NT2/D1 (cell line): ENCODE data around the gene XCR1.
"Not testable (repeated sequence)": the region's sequence is repeated elsewhere in the genome, so short reads cannot be mapped to it uniquely, and the experiment has no call there.

ENCODE experiments used
- DNase-seq: peaks from one replicate; pipeline ENCODE4 v3.0.0-alpha.2; 2011; ENCODE audit warnings: low read depth, low spot score
- H3K27me3 ChIP-seq: 2 replicates; pipeline ENCODE4 v1.6.0; 2011; ENCODE audit warnings: mild to moderate bottlenecking; ENCODE audit not compliant: insufficient read length, insufficient read depth
- H3K36me3 ChIP-seq: 2 replicates; pipeline ENCODE4 v1.6.1; 2011; ENCODE audit warnings: mild to moderate bottlenecking, low read length, mixed read lengths; ENCODE audit not compliant: insufficient read depth, insufficient read length
- H3K4me1 ChIP-seq: 2 replicates; pipeline ENCODE4 v1.5.1; 2011; ENCODE audit not compliant: insufficient read depth, insufficient read length
- H3K4me3 ChIP-seq: 2 replicates; pipeline ENCODE4 v1.5.1; 2011; ENCODE audit warnings: low read depth; ENCODE audit not compliant: insufficient read length
- H3K9ac ChIP-seq: 2 replicates; pipeline ENCODE4 v1.6.0; 2011; ENCODE audit warnings: low read depth; ENCODE audit not compliant: insufficient read length
- H3K9me3 ChIP-seq: 2 replicates; pipeline ENCODE4 v1.5.1; 2011; ENCODE audit warnings: mild to moderate bottlenecking, low read length; ENCODE audit not compliant: insufficient read depth
- SUZ12 ChIP-seq: IDR thresholded peaks from 2 replicates; pipeline ENCODE4 v1.6.1; 2011; ENCODE audit not compliant: insufficient read length, insufficient read depth; ENCODE audit errors: extremely low read depth
- YY1 ChIP-seq: IDR thresholded peaks from 2 replicates; pipeline ENCODE4 v1.6.1; 2011; ENCODE audit not compliant: insufficient read length, insufficient read depth
- ZNF274 ChIP-seq: IDR thresholded peaks from 2 replicates; pipeline ENCODE4 v1.6.1; 2011; ENCODE audit warnings: mild to moderate bottlenecking, low read depth, low read length

Gene XCR1

DNA sequence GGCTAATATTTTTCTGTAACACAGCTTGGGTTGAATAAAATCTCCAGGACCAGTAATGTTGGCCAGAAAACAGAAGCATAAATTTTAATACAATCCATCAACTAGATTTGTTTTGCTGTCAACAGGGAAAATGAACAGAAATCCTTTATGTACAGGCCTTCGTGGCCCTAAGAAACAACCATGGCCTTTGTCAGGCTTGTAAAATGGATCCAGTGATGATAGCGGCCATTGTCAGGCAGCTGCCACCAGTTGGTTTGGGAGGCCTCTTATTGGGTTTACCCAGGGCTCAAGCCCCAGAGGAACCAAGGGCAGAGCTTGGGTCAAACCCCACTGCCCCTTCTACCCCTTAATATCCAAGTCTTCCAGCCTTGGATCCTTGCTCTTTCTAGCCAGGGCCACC is 26.1 kb downstream of the XCR1 start:
- Histone ChIP-seq H3K9ac (no peak overlapping the region), H3K27me3 (no peaks in the 10 kb centered on the region), H3K9me3 (no peaks in the 10 kb centered on the region), H3K36me3 (no peaks in the 10 kb centered on the region), H3K4me3 (no peak overlapping the region), H3K4me1 (no peaks in the 10 kb centered on the region)
- no peak for DNase-seq
- TF ChIP-seq ZNF274 (no peak), SUZ12 (no peak), YY1 (no peak)

DNA sequence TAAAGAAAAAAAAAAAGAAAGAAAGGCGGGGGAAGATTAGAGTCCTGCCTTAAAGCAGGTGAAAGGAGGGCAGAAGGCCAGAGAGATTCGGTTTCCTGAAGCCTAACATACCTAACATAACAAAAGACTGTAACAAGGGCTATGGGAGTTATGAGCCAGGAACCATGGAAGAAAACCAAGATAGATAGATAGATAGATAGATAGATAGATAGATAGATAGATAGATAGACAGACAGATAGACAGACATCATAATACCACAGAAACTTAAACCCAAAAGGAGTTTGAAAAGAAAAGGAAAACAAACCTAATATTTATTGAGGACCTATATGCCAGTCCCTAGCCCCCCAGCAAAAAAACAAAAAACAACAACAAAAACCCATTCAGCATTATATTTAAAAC is 29.3 kb downstream of the XCR1 start:
- Histone ChIP-seq H3K4me3 (no peak overlapping the region), H3K36me3 (no peaks in the 10 kb centered on the region), H3K27me3 (no peaks in the 10 kb centered on the region), H3K4me1 (peaks cover 2% of the 10 kb centered on the region), H3K9ac (no peak overlapping the region), H3K9me3 (no peaks in the 10 kb centered on the region)
- DNase-seq, result no peak
- TF ChIP-seq SUZ12, result no peak
- no peak for TF ChIP-seq YY1
- TF ChIP-seq ZNF274, result no peak

DNA sequence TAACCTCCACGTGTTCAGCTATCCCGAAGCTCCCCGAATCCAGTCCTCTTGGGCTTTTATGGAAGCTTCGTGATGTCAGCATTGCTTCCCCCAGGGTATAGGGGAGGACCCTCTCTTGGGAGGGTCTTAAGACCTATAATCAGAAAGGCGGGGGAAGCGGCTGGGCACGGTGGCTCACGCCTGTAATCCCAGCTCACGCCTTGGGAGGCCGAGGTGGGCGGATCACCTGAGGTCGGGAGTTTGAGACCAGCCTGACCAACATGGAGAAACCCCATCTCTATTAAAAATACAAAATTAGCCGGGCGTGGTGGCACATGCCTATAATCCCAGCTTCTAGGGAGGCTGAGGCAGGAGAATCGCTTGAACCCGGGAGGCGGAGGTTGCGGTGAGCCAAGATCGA is 29.8 kb downstream of the XCR1 start:
- not testable (repeated sequence) for H3K36me3 ChIP-seq, H3K4me1 ChIP-seq, H3K27me3 ChIP-seq, H3K9me3 ChIP-seq, H3K4me3 ChIP-seq, H3K9ac ChIP-seq, DNase-seq

DNA sequence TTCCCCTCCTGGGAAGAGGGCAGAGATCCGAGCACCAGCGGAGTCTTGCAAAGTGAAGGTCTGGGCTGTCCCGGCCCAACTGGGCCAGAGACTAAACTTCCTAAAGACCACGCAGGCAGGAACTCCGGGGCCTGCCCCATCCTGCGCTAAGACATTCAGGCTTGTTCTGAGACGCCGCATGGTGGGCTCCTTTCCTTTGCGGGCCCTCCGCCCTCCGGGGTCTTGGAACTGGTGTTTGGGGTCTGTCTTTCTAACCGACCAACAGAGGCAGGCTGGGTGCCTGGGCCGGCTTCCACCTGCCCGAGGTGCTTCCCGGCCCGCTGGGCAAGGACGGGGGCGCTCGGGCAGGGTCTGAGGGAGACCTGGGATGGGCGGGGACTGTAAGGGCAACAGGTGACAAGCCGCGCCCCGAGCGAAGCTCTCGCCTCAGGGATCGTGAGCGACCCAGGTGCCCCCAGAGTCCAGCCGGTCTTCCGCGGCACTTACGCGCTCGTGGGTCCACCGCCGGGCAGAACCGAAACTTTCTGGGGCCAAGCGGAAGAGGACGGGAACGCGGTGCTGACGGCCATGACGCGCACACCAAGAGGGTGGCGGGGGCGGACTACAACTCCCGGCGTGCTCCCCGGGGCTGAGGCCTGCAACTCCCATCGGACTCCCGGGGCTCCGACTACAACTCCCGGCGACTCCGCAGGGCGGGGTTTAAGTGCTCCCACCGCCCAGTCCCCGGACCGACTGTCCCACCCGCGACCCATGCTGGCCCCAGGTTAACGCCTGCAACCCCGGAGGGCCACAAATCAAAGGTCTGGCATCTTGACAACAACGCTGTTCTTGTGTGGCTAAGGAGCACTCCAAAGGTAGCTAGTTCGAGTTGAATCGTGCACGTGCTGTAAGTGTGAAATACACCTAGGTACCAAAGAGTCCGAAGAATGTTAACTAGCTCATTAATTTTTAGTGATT is 31.8 kb downstream of the XCR1 start, which contains the start of gene FYCO1:
FYCO1 (minus strand) TSS at position 589 of the 957 bp plus-strand sequence. CDS start 10,914 bp downstream, outside the sequence.
- no peaks in the 10 kb centered on the region for H3K27me3 ChIP-seq
- TF ChIP-seq SUZ12 (no peak), YY1 (peak; percentile 73)
- DNase-seq, result peak; percentile 89
- peak within 1 kb of the TSS; percentile 76 for H3K4me3 ChIP-seq
- H3K36me3 ChIP-seq, result peaks cover 3% of the 10 kb centered on the region
- H3K9ac ChIP-seq, result peak within 1 kb of the TSS; percentile 77
- no peaks in the 10 kb centered on the region for H3K9me3 ChIP-seq
- peaks cover 7% of the 10 kb centered on the region for H3K4me1 ChIP-seq

DNA sequence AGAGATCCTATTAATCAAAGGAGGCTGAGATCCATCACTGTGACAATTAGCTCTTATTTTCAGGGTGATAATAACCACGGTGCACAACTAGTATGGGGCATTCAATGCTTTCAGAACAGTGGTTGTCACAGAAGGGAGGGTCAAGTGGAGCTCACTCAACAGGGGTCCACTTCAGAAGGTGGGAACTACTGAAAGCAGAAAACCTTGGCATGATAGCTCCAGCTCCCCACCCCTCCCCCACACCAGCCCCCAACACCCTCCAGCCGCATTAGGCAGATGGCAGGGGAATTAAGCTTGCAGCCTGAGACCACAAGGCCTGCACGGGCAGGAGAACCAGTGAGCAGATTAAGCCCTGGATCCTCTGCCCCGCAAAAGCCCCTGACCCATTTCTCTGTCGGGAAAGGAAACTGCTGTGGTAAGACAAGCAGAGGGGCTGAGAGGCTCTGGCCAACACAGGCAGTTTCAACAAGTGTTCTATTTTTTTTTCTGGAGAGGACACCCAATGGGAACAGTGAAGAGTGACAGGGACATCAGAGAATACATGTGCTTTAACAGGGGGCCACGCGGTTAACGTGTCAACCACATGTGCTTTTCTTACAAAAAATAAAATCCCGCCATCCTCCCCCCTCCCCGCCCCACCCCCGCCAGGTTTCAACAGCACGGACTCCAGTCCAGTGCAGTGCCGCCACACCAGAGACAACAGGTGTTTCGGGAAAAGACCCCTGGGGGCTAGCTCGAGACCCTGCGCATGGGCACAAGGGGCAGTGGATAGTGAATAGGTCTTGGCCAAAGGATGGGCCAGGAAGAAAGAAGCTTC is 32.7 kb downstream of the XCR1 start:
- peak overlapping the region; percentile 76 for H3K4me3 ChIP-seq
- H3K27me3 ChIP-seq, result no peaks in the 10 kb centered on the region
- no peaks in the 10 kb centered on the region for H3K9me3 ChIP-seq
- no peak for DNase-seq
- H3K4me1 ChIP-seq, result peaks cover 9% of the 10 kb centered on the region
- peak overlapping the region; percentile 77 for H3K9ac ChIP-seq
- peaks cover 3% of the 10 kb centered on the region for H3K36me3 ChIP-seq
- TF ChIP-seq YY1 (no peak), SUZ12 (no peak), ZNF274 (no peak)

DNA sequence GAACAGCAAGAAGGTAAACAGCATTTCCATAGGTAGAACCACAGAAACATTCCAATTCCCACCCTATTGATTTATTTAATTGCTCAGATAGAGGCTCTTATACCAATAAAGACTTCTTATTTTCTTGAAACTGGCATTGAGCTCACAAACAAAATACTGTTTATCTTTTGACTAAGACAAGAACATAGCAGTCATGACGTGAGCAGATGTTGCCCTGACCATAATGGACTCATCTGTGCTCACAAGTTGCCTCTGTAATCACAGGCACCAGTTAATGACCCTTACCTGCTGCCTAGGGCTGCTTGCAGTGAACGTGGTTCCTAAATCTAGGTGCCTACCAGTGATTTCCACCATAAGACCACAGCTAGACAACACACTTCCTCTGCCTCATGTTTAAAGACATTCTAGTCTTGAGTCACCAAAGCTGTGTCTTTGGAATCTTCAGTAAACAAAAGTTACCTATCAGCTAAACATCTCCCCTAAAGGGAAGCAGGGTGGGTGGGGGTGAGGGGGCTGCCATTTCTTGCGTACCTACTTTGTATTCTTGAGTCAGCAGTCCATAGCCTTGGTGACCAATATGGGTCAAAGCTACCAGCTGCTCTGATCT is 33.8 kb downstream of the XCR1 start:
- no peak for DNase-seq

DNA sequence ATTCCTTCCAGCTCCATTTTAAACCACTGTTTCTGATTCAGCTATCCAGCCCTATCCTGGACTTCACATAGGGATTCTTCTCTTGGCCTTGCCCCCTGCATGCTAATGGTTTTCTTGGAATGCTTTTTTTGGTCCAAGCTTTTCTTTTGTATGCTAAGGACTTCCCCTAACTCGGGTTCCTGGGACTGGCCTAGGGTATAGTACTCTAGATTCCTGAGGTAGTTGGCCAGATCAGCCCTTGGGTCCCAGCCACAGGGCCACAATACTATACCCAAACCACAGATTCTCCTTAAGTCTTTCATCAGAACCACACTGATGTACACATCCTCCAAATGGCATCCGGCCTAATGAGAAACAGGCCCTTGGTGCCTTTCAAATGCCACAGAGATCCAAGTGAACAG is 34.5 kb downstream of the XCR1 start:
- H3K4me3 ChIP-seq, result no peak overlapping the region
- H3K27me3 ChIP-seq, result no peaks in the 10 kb centered on the region
- DNase-seq, result peak; percentile 60
- no peak overlapping the region for H3K9ac ChIP-seq
- peaks cover 13% of the 10 kb centered on the region for H3K4me1 ChIP-seq
- H3K9me3 ChIP-seq, result no peaks in the 10 kb centered on the region
- peaks cover 3% of the 10 kb centered on the region for H3K36me3 ChIP-seq
- TF ChIP-seq SUZ12, result no peak

More for the DNA sequence above, 33.8 kb downstream of the XCR1 start:
- H3K27me3 ChIP-seq, result no peaks in the 10 kb centered on the region
- peaks cover 3% of the 10 kb centered on the region for H3K36me3 ChIP-seq
- TF ChIP-seq SUZ12, result no peak
- no peak for TF ChIP-seq YY1
- TF ChIP-seq ZNF274, result no peak
- H3K4me1 ChIP-seq, result peaks cover 9% of the 10 kb centered on the region
- no peak overlapping the region for H3K9ac ChIP-seq
- no peaks in the 10 kb centered on the region for H3K9me3 ChIP-seq
- no peak overlapping the region for H3K4me3 ChIP-seq
